Uterus (tissue), 2 donors: Measurements from ENCODE around the gene DNM2.

Source experiments
- POLR2A ChIP-seq, 2 donors: fragments of 450-650 bp; IDR thresholded peaks; one replicate each; pipeline ENCODE4 v1.6.1; 2016; ENCODE audit warnings: antibody characterized with exemption in 2 of 2, mild to moderate bottlenecking in 1 of 2, moderate library complexity in 1 of 2
- TF ChIP-seq, protein P1 (sequence below), 4 experiments: fragments of 200-600 bp in 2 of 4; fragments of 450-650 bp in 2 of 4; sonication (generic) in 2 of 4; IDR thresholded peaks; one replicate each; pipeline ENCODE4 v1.5.1; 2016 to 2019; ENCODE audit warnings: antibody characterized with exemption in 4 of 4, mild to moderate bottlenecking in 2 of 4, moderate library complexity in 1 of 4

DNA sequence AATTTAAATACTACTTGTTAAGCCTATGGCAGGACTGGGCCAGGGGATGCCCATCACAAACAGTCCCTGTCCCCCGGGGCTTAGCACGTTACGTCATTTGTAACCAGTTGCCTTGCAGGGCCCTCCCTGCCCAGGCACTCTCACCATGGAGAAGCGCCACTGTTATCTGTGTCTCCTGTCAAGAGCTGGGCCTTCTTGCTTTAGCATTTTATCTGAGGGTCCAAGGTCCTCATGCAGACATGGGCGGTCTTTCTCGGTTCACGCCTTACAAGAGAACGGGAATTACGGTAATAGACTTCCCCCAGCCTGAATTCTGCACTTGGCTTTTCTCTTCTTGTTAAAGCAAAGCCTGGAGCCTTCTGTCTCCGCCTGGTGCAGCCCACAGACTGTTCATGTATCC lies 72.0 kb downstream of the DNM2 start:
- TF ChIP-seq, protein P1, sequence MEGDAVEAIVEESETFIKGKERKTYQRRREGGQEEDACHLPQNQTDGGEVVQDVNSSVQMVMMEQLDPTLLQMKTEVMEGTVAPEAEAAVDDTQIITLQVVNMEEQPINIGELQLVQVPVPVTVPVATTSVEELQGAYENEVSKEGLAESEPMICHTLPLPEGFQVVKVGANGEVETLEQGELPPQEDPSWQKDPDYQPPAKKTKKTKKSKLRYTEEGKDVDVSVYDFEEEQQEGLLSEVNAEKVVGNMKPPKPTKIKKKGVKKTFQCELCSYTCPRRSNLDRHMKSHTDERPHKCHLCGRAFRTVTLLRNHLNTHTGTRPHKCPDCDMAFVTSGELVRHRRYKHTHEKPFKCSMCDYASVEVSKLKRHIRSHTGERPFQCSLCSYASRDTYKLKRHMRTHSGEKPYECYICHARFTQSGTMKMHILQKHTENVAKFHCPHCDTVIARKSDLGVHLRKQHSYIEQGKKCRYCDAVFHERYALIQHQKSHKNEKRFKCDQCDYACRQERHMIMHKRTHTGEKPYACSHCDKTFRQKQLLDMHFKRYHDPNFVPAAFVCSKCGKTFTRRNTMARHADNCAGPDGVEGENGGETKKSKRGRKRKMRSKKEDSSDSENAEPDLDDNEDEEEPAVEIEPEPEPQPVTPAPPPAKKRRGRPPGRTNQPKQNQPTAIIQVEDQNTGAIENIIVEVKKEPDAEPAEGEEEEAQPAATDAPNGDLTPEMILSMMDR (IDR thresholded peaks at IDR 0.05) = no peak
- no peak for TF ChIP-seq POLR2A (IDR thresholded peaks at IDR 0.05)
